Measurements from ENCODE around the gene THSD8.

THSD8 gene

GRCh38 chr19:12784871-12785430 lies 16.9 kb upstream of the THSD8 start:
- TF ChIP-seq CTCF (IDR thresholded peaks at IDR 0.05; ENCODE audit: insufficient read depth, low read depth, low read length, missing control alignments), result no peak
- no peak overlapping the region for H3K4me3 ChIP-seq (ENCODE audit: low read depth, low read length)
- peak; percentile 63 for DNase-seq (ENCODE audit: low read depth)

- no peak for DNase-seq (ENCODE audit: low read depth)
- H3K4me3 ChIP-seq (ENCODE audit: low read depth, low read length), result peak overlapping the region; percentile 9
- no peak for TF ChIP-seq CTCF (IDR thresholded peaks at IDR 0.05; ENCODE audit: insufficient read depth, low read depth, low read length, missing control alignments)
These were observed 16.3 kb upstream of the THSD8 start for GRCh38 chr19:12785431-12786031.

- peak overlapping the region; percentile 9; the same call in 1 of the 2 replicates for H3K4me3 ChIP-seq (ENCODE audit: low read depth, low read length)
- TF ChIP-seq CTCF (IDR thresholded peaks at IDR 0.05; ENCODE audit: insufficient read depth, low read depth, low read length, missing control alignments), result no peak
- peak; percentile 47 for DNase-seq (ENCODE audit: low read depth)
These were observed 15.6 kb upstream of the THSD8 start for GRCh38 chr19:12786141-12786870.

GRCh38 chr19:12786952-12787351 lies 14.9 kb upstream of the THSD8 start:
- no peak overlapping the region for H3K4me3 ChIP-seq (ENCODE audit: low read depth, low read length)
- DNase-seq (ENCODE audit: low read depth), result no peak
- no peak for TF ChIP-seq CTCF (IDR thresholded peaks at IDR 0.05; ENCODE audit: insufficient read depth, low read depth, low read length, missing control alignments)

GRCh38 chr19:12787458-12787857 lies 14.4 kb upstream of the THSD8 start:
- TF ChIP-seq CTCF (IDR thresholded peaks at IDR 0.05; ENCODE audit: insufficient read depth, low read depth, low read length, missing control alignments), result no peak
- DNase-seq (ENCODE audit: low read depth), result no peak
- no peak overlapping the region for H3K4me3 ChIP-seq (ENCODE audit: low read depth, low read length)

GRCh38 chr19:12788042-12788681 lies 13.7 kb upstream of the THSD8 start:
- TF ChIP-seq CTCF (IDR thresholded peaks at IDR 0.05; ENCODE audit: insufficient read depth, low read depth, low read length, missing control alignments), result no peak
- no peak for DNase-seq (ENCODE audit: low read depth)
- peak overlapping the region; percentile 84 for H3K4me3 ChIP-seq (ENCODE audit: low read depth, low read length)
